Frontal cortex (tissue), 4 donors: ENCODE data around the gene GC. TPM values are rescaled to one million over a fixed set of nuclear protein-coding genes. Genes with fewer than 3 reads are reported as not detected.
"Not testable (repeated sequence)": the region's sequence is repeated elsewhere in the genome, so short reads cannot be mapped to it uniquely, and the experiment has no call there.

Source experiments
- DNase-seq, 2 donors: peaks; one replicate each; pipeline ENCODE4 v3.0.0; 2012; ENCODE audit warnings: low spot score in 2 of 2
- FAIRE-seq: peaks from 2 replicates; lab custom pipeline; 2012; peaks lifted over from hg19 to GRCh38; lab: Jason Lieb, UNC
- total RNA-seq: library from RNA; depleted of rRNA; stranded (reverse); fragments of >200 nt; gene quantifications from one replicate; pipeline ENCODE4 v1.2.3, GENCODE V29; 2014
- donor health status: control.
- donor health status: control.
- donor health status: control.

The GC gene, protein sequence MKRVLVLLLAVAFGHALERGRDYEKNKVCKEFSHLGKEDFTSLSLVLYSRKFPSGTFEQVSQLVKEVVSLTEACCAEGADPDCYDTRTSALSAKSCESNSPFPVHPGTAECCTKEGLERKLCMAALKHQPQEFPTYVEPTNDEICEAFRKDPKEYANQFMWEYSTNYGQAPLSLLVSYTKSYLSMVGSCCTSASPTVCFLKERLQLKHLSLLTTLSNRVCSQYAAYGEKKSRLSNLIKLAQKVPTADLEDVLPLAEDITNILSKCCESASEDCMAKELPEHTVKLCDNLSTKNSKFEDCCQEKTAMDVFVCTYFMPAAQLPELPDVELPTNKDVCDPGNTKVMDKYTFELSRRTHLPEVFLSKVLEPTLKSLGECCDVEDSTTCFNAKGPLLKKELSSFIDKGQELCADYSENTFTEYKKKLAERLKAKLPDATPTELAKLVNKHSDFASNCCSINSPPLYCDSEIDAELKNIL
- not detected for total RNA-seq

- no peak for DNase-seq
- no peak for FAIRE-seq
Observed at GRCh38 chr4:71783972-71784371, at the start of gene GC. GC (minus strand) TSS chr4:71784079; CDS start chr4:71784018, 61 bp downstream.

DNA sequence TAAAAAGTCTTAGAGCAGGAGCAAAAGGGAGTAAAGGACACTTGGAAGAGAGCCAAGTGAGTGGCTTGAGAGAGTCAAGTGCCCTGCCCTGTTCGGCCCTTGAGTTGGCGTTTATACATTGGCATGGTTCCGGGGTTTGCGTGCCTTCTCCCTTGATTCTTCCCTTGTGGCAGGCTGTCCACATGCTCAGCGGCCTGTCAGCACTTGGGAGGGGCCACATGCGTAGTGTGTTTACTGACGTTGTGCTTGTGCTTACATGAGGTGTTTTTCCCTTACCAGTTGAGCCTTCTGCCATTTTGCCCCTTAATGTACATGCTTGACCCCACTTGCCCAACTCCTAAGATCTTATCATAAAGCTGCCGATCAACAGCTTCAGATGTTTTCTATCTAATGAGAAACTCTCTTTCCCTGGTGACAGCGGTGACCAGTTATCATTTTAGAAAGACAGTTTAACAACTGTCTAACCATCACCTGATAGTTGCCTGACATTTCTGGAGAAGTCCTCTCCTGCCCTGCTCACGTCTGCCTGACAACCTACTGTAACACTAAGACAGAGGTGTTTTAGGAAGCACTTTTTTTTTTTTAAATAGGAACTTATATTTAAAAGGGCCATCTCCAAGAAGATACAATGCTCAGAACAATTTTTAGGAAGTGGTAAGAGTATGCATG, 49.5 kb upstream of the GC start:
- FAIRE-seq = no peak
- DNase-seq = no peak

GRCh38 chr4:71832049-71832448, 48.2 kb upstream of the GC start:
- DNase-seq (no peak), FAIRE-seq (no peak)

DNA sequence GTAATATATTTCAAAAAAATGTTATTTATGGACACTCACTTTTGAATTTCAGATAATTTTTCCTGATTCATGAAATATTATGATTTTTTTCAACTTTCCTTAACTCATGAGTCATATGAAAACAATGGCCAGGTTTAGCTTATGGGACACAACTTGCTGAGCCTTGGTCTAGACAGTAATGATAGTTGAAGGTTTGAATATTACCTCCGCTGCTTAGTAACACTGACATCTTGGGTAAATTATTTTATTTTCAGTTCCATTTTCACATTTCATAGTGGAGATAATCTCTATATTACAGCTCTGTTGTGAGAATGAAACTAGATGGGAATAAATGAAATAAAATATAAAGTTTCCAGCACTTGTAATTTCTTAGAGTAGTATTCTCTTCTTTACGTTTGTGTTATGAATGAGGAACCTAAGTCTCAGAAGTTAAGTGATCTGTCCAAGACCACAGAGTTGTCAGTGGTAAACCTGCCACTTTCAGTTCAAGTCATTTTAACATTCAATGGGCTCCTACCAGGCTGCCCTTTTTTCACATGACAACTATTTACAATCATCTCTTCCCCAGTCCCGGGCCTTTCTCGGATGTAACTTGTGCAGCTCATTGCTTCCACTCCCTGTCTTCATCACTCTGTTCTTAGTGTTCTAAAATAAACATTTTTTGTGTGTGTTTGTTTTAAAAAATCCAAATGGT, 46.8 kb upstream of the GC start:
- FAIRE-seq (no peak), DNase-seq (no peak)

GRCh38 chr4:71828470-71828869, 44.6 kb upstream of the GC start:
- FAIRE-seq = no peak

GRCh38 chr4:71827826-71828225, 43.9 kb upstream of the GC start:
- DNase-seq = no peak
- FAIRE-seq = no peak

More at GRCh38 chr4:71828470-71828869, 44.6 kb upstream of the GC start:
- no peak for DNase-seq

DNA sequence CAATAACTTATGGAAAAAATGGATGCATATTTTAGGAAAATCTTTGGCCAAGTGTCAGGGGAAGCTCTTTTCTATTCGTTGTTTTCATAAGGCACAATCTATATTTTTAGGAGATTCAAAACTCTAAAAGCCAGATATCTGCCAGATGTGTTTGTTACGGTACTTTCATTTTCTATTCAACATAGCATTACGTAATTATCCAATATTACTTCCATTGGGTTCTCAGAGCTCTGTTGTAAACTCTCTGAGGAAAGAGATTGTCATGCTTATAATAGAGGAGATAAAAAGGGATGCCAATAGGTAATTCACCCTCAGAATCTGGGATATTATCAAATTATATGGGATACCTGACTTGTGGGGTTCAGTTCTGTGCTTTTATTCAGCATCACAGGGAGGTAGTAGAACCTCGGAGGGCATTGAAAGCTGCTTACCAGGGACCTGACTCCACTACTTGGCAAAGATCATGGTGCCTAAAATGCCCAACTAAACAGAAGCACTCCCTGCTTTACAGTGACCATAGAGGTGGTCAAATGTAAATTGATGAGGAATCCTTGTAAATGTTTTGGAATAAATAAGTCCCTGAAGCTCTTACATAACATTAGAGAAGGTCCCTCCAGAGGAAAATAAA, 32.9 kb upstream of the GC start:
- DNase-seq = no peak
- FAIRE-seq = no peak

DNA sequence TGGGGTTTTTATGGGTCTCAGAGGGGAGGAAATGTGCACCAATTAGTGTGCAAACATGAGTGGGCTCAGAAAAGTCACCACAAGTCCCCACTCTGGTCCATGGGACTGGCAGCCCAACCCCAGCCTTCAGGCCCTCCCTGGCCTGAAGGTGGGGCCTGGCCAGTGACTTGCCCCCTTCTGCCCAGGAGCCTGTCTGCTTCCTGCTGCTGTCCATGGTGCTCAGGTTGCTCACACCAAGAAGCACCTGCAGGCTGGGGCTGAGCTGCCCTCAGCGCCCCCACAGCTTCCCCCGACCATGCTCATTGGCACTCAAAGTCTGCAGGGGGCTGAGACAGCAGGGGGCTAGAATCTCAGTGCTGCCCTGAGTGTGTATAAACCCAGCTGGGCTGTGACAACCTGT, 30.6 kb upstream of the GC start:
- no peak for FAIRE-seq
- DNase-seq = no peak

DNA sequence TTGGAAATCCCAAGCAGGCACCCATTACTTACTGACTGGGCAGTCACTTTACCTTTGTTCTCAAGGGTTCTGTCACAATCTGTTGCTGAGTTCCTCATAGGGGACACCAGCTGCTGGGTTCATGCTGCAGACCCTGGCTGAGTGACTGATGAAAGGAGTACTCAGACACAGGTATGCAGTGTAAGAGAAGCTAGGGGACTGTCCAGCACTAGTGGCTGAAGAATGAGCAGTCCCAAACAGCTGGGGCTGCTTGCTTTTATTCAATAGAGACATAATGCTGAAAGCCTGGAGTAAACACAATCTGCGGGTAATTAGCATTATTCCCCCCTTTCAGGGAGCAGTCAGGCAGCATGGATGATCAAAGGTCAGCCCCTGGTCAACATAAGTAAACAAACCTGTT, 25.9 kb upstream of the GC start:
- DNase-seq = not testable (repeated sequence)

GRCh38 chr4:71807469-71807868, 23.6 kb upstream of the GC start:
- FAIRE-seq (no peak), DNase-seq (no peak)

More for the DNA sequence above, 25.9 kb upstream of the GC start:
- not testable (repeated sequence) for FAIRE-seq

GRCh38 chr4:71805230-71805629, 21.4 kb upstream of the GC start:
- not testable (repeated sequence) for FAIRE-seq

DNA sequence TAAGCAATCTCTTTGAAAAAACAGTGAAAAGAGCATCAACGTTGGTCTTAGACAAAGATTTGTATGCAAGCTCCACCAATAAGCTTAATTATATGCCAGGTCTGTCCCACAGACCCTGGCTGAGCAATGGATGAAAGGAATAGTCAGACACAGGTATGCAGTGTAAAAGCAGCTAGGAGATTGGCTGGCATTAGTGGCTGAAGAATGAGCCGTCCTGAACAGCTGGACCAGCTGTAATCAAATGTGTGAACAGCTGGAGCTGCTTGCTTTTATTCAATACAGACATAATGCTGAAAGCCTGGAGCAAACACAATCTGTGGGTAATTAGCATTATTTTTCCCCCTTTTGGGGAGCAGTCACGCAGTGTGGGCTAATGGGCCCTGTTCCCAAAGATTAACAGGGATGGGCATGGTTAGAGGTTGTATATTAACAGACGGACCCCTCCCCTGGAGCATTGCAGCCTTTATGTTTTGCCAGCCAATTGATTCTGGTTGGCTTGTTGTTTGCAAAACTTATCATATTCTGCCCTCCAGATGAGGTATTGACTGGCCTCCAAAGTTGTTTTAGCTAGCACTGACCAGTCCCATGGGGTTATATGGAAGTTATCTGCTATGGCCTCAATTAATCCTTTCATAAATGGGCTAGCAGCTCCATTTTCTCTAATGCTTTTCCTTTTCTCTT, 20.3 kb upstream of the GC start:
- not testable (repeated sequence) for DNase-seq, FAIRE-seq

More at GRCh38 chr4:71805230-71805629, 21.4 kb upstream of the GC start:
- DNase-seq = not testable (repeated sequence)

DNA sequence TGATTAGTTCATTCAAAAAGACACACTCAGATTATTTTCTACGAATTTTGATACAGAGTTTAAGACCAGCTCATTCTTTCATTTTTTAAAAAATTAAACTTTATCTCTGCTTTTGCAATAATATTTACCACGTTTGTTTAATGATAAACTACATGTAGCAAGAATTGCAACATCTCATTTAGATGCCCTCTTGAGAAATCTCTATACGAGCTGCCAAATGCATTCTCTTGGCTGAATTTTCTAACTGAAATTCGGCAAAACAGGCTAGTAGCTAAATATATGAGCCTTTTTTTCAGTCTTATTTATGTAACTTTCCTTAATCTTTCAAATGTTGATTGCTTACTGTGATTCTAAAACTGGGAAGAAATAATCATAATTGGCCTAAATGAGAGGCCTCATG, 2.1 kb upstream of the GC start:
- no peak for DNase-seq
- FAIRE-seq = no peak

- no peak for DNase-seq
- no peak for FAIRE-seq
Observed at GRCh38 chr4:71784569-71785197, 804 bp upstream of the GC start.

GRCh38 chr4:71777891-71778290, 6.0 kb downstream of the GC start:
- DNase-seq = no peak
- peak; percentile 28 for FAIRE-seq

DNA sequence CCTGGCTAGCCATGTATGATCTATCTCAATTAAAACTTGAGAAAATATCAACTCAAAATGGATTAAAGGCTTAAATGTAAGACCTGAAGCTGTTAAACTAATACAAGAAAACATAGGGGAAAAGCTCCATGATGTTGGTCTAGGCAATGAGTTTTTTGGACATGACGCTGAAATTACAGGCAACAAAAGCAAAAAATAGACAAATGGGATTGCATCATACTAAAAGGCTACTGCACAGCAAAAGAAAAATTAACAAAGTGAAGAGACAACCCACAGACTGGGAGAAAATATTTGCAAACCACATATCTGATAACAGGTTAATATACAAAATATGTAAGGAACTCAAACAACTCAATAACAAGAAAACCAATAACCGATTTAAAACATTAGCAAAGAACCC, 8.4 kb downstream of the GC start:
- DNase-seq = no peak

GRCh38 chr4:71774136-71774535, 9.7 kb downstream of the GC start:
- FAIRE-seq (no peak), DNase-seq (no peak)

More for the DNA sequence above, 8.4 kb downstream of the GC start:
- no peak for FAIRE-seq

- no peak for DNase-seq
- FAIRE-seq = no peak
Observed at GRCh38 chr4:71773004-71773403, 10.9 kb downstream of the GC start.

DNA sequence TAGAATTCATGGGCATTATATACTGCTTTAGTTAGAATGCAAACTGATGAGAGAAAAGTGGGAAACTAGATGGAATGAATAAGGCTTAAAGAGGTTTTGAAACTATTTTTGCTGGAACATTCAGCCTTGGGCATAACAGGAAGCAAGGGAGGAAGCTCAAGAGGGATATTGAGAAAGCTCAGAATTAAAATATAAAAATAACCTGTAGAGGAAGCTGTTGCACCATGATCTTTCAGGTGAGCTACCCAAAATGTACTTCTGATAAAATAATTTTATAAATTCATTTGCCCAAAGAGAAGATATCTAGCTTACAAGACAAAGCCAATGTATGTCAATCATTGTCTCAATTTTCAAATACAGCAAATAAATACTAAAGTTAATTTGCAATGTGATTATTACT, 11.3 kb downstream of the GC start:
- FAIRE-seq (no peak), DNase-seq (no peak)
